WTC11 (cell line): ENCODE data around the gene CTCFL. TPM values are rescaled to one million over a fixed set of nuclear protein-coding genes. Genes with fewer than 3 reads are reported as not detected.

Source experiments
- ATAC-seq: fragments of 200-7000 bp; cut with Tn5 transposase; 2 replicates; pipeline ENCODE4 v1.10.0; 2021; ENCODE audit warnings: mild to moderate bottlenecking, moderate library complexity
- CTCF ChIA-PET: fragments of 300-600 bp; sonication (Branson Sonifier 250); formaldehyde crosslinking; loops from one replicate; lab custom pipeline; 2021; ENCODE audit warnings: antibody characterized with exemption; lab: Charles Lee
- POLR2A ChIA-PET: fragments of 350-600 bp; sonication (Branson Sonifier 250); formaldehyde crosslinking; loops from one replicate; lab custom pipeline; 2021; ENCODE audit warnings: antibody characterized with exemption; lab: Charles Lee
- DNase-seq: peaks from one replicate; pipeline ENCODE4 v3.0.0; 2021; ENCODE audit warnings: low spot score
- H3K27ac Mint-ChIP-seq: 2 replicates; pipeline ENCODE4 v1.8.0; 2021; ENCODE audit warnings: mixed read lengths
- H3K27me3 Mint-ChIP-seq: 2 replicates; pipeline ENCODE4 v1.8.0; 2021; ENCODE audit warnings: low read depth, mild to moderate bottlenecking, moderate library complexity, mixed read lengths
- H3K36me3 Mint-ChIP-seq: 2 replicates; pipeline ENCODE4 v1.8.0; 2021; ENCODE audit warnings: mixed read lengths
- H3K4me1 Mint-ChIP-seq: 2 replicates; pipeline ENCODE4 v1.8.0; 2022; ENCODE audit warnings: mixed read lengths
- H3K4me3 Mint-ChIP-seq: 2 replicates; pipeline ENCODE4 v1.8.0; 2021; ENCODE audit warnings: mild to moderate bottlenecking, moderate library complexity, mixed read lengths
- H3K9me3 Mint-ChIP-seq: 2 replicates; pipeline ENCODE4 v1.8.0; 2021; ENCODE audit warnings: mixed read lengths
- ATF3 ChIP-seq: sonication (generic); formaldehyde crosslinking; conservative IDR thresholded peaks from 2 replicates; pipeline ENCODE4 v1.8.1; 2022; ENCODE audit warnings: mild to moderate bottlenecking, missing genetic modification reagents
- FOXJ3 ChIP-seq: sonication (generic); formaldehyde crosslinking; IDR thresholded peaks from 2 replicates; pipeline ENCODE4 v1.9.0; 2021; ENCODE audit warnings: missing genetic modification reagents, mild to moderate bottlenecking, borderline replicate concordance
- FOXK1 ChIP-seq: sonication (generic); formaldehyde crosslinking; IDR thresholded peaks from 2 replicates; pipeline ENCODE4 v1.8.0; 2022; ENCODE audit warnings: mild to moderate bottlenecking, moderate library complexity, missing genetic modification reagents
- GTF2I ChIP-seq: fragments of 250-450 bp; sonication (Bioruptor Pico); conservative IDR thresholded peaks from 2 replicates; pipeline ENCODE4 v1.4.0; 2021; ENCODE audit warnings: mild to moderate bottlenecking
- IRF2 ChIP-seq: sonication (generic); formaldehyde crosslinking; IDR thresholded peaks from 2 replicates; pipeline ENCODE4 v1.8.0; 2022; ENCODE audit warnings: low read depth, missing genetic modification reagents, borderline replicate concordance
- MXD4 ChIP-seq: fragments of 250-450 bp; sonication (Bioruptor Pico); IDR thresholded peaks from 2 replicates; pipeline ENCODE4 v1.8.0; 2021; ENCODE audit warnings: mild to moderate bottlenecking, moderate library complexity, borderline replicate concordance
- NFATC4 ChIP-seq: fragments of 250-450 bp; sonication (Bioruptor Pico); IDR thresholded peaks from 2 replicates; pipeline ENCODE4 v1.9.0; 2021; ENCODE audit warnings: mild to moderate bottlenecking
- NFE2L1 ChIP-seq: sonication (generic); formaldehyde crosslinking; IDR thresholded peaks from 2 replicates; pipeline ENCODE4 v1.8.1; 2023; ENCODE audit warnings: missing genetic modification reagents
- NR1H2 ChIP-seq: sonication (generic); formaldehyde crosslinking; IDR thresholded peaks from 2 replicates; pipeline ENCODE4 v1.9.0; 2021; ENCODE audit warnings: mild to moderate bottlenecking, moderate library complexity, missing genetic modification reagents
- NR3C1 ChIP-seq: sonication (generic); formaldehyde crosslinking; conservative IDR thresholded peaks from 2 replicates; pipeline ENCODE4 v1.8.1; 2023; ENCODE audit warnings: low read depth, mild to moderate bottlenecking, missing genetic modification reagents
- TCF7 ChIP-seq: sonication (generic); formaldehyde crosslinking; IDR thresholded peaks from 2 replicates; pipeline ENCODE4 v1.8.0; 2022; ENCODE audit warnings: mild to moderate bottlenecking, low read depth, missing genetic modification reagents, moderate library complexity
- USF1 ChIP-seq: sonication (generic); formaldehyde crosslinking; IDR thresholded peaks from 2 replicates; pipeline ENCODE4 v1.8.0; 2022; ENCODE audit warnings: mild to moderate bottlenecking, missing genetic modification reagents
- ZBTB21 ChIP-seq: sonication (generic); formaldehyde crosslinking; IDR thresholded peaks from 2 replicates; pipeline ENCODE4 v1.8.1; 2023; ENCODE audit warnings: mild to moderate bottlenecking, missing genetic modification reagents, borderline replicate concordance
- ZNF281 ChIP-seq: sonication (generic); formaldehyde crosslinking; IDR thresholded peaks from 2 replicates; pipeline ENCODE4 v1.8.0; 2023; ENCODE audit warnings: mild to moderate bottlenecking, missing genetic modification reagents
- ZNF317 ChIP-seq: sonication (generic); formaldehyde crosslinking; IDR thresholded peaks from 2 replicates; pipeline ENCODE4 v1.8.1; 2023; ENCODE audit warnings: low read depth, mild to moderate bottlenecking, moderate library complexity, missing genetic modification reagents, borderline replicate concordance
- total RNA-seq: library from RNA; stranded (reverse); gene quantifications from 3 replicates; pipeline ENCODE4 v1.2.3, GENCODE V29; 2021
- TF ChIP-seq, protein P1 (sequence below): fragments of 250-450 bp; sonication (Bioruptor Pico); IDR thresholded peaks from 2 replicates; pipeline ENCODE4 v1.8.0; 2021; ENCODE audit warnings: mild to moderate bottlenecking
- TF ChIP-seq, protein P2 (sequence below): sonication (generic); formaldehyde crosslinking; IDR thresholded peaks from 2 replicates; pipeline ENCODE4 v1.8.1; 2023; ENCODE audit warnings: mild to moderate bottlenecking, missing genetic modification reagents, moderate library complexity
- TF ChIP-seq, protein P3 (sequence below): fragments of 250-450 bp; sonication (Bioruptor Pico); IDR thresholded peaks from 2 replicates; pipeline ENCODE4 v1.9.0; 2021; ENCODE audit warnings: mild to moderate bottlenecking

Gene CTCFL
- total RNA-seq, 1 experiment from 2014 or later, result 0.70 TPM

GRCh38 chr20:57522380-57523140 is 2.4 kb downstream of the CTCFL start (continued):
- TF ChIP-seq, protein P1, sequence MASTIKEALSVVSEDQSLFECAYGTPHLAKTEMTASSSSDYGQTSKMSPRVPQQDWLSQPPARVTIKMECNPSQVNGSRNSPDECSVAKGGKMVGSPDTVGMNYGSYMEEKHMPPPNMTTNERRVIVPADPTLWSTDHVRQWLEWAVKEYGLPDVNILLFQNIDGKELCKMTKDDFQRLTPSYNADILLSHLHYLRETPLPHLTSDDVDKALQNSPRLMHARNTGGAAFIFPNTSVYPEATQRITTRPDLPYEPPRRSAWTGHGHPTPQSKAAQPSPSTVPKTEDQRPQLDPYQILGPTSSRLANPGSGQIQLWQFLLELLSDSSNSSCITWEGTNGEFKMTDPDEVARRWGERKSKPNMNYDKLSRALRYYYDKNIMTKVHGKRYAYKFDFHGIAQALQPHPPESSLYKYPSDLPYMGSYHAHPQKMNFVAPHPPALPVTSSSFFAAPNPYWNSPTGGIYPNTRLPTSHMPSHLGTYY (CRISPR knock-in tag), result no peak
- TF ChIP-seq ZNF281, result no peak
- no peak for TF ChIP-seq GTF2I (CRISPR knock-in tag)

DNA sequence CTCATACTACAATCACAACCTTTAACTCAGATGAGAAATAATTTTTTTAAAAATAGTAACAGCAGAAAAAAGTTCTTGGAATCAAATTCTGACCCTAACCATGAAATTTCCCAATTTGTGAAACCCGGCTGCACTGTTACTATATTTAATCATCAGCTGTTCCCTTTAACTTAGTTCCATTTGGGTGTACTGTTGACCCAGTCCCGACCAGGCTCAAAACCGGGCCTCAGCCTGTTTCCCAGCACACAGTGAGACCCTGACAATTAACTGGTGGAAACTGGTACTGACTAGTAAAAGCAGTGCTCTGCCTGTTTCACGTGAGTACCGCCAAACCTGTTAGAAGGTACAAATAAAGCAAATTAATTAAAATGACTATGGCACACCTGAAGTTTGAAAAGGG is 7.0 kb downstream of the CTCFL start:
- Mint-ChIP-seq H3K4me3 (no peak overlapping the region), H3K9me3 (no peaks in the 10 kb centered on the region)
- POLR2A ChIA-PET, result no interaction called here
- no peak for ATAC-seq
- TF ChIP-seq ZNF317 (CRISPR knock-in tag) (no peak), MXD4 (CRISPR knock-in tag) (no peak), NFE2L1 (CRISPR knock-in tag) (no peak), ZBTB21 (CRISPR knock-in tag) (no peak), FOXK1 (CRISPR knock-in tag) (no peak), IRF2 (CRISPR knock-in tag) (no peak), USF1 (CRISPR knock-in tag) (no peak), FOXJ3 (CRISPR knock-in tag) (no peak), NR1H2 (CRISPR knock-in tag) (no peak), NFATC4 (CRISPR knock-in tag) (no peak), ATF3 (no peak), NR3C1 (CRISPR knock-in tag) (no peak), TCF7 (CRISPR knock-in tag) (no peak)
- TF ChIP-seq, protein P2, sequence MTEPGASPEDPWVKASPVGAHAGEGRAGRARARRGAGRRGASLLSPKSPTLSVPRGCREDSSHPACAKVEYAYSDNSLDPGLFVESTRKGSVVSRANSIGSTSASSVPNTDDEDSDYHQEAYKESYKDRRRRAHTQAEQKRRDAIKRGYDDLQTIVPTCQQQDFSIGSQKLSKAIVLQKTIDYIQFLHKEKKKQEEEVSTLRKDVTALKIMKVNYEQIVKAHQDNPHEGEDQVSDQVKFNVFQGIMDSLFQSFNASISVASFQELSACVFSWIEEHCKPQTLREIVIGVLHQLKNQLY (CRISPR knock-in tag), result no peak
- TF ChIP-seq, protein P3, sequence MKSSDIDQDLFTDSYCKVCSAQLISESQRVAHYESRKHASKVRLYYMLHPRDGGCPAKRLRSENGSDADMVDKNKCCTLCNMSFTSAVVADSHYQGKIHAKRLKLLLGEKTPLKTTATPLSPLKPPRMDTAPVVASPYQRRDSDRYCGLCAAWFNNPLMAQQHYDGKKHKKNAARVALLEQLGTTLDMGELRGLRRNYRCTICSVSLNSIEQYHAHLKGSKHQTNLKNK (CRISPR knock-in tag), result no peak
- TF ChIP-seq, all 79 proteins: peak for 0
- Mint-ChIP-seq H3K36me3 (no peaks in the 10 kb centered on the region), H3K27me3 (no peaks in the 10 kb centered on the region), H3K4me1 (peaks cover 16% of the 10 kb centered on the region), H3K27ac (no peak overlapping the region)
- DNase-seq, result no peak
- CTCF ChIA-PET, result interaction anchor here (1.3 to 1.4 kb wide), 2 partner anchors 20 to 82 kb away, joined by 3 to 4 read pairs; no protein-coding TSS in a partner anchor
